Mucosa of gallbladder (tissue), 1 donor: ENCODE results near the gene EID3. TPM values are rescaled to one million over a fixed set of nuclear protein-coding genes. Genes with fewer than 3 reads are reported as not detected.

ENCODE experiments used
- DNase-seq: peaks from one replicate; pipeline ENCODE4 v3.0.0-alpha.2; 2020; ENCODE audit warnings: low spot score
- total RNA-seq: library from RNA; stranded (reverse); gene quantifications from one replicate; pipeline ENCODE4 v1.2.1, GENCODE V29; 2021
- donor health status: DM: no; HTN: no; CAD: no.

EID3 gene
- total RNA-seq, 1 donor from 2014 or later, result 3.9 TPM

DNA sequence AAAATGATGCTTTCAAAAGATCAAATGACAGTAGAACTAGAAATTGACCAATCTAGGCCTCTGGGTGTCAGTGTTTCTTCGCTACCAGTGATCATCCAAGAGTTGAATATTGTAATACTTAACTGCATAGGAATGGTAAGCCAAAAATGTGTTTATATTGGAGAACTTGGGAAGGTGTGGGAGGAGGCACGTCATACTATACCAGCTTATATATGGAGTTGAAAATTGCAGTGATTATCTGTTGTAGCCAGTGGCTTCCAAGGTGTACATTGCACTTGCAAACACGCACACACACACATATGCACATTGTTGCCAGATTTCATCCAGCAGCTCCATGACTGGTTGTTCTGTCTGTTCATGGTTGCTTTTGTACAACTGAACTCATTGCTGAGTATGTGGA is 36.1 kb downstream of the EID3 start:
- no peak for DNase-seq

DNA sequence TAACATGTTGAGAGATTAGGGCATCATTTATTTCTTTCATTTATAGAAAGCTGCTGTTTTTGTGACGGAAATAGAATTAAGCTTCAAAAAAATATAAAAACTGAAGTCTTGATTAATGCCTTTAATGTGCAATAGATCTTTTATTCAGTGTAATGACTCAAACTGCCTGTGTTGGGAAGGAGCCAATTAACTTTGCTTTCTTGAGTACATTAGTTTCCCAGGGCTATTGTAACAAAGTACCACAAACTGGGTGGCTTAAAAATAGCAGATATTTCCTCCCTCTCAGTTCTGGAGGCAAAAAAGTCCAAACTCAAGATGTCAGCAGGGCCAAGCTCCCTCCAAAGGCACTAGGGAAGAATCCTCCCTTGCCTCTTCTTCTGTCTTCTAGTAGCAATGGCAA is 36.6 kb downstream of the EID3 start:
- no peak for DNase-seq

DNA sequence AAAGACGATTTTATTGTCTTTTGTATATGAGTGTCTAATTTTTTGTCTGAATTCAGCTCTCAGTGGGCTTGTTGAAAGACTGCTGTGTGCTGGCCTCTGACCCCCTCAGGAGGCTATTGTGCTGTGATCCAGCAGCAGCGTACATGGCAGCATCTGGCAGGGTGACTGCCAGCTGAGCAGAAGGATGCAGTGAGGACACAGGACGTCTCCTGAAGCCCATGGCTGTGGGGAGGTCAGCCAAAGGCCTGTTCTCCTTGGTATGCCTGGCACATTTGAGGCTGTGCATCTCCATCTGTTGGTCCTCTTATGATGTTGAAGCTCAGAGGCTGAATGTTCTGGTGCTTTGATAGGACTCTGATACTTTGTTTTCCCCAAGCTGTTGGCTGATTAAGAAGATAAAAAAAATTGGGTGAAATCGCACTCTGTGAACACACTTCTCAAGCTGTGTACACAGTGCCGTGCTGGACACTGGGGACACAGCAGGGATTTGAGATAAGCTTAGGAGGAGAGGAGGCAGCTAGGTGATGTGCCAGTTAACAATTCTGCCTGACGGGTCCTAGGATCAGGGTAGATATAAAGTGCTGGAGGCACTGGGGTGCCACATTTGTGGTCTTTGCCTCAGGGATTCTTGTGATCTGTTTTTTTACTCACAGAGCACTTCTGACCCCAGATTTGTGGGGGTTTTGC is 37.5 kb downstream of the EID3 start:
- no peak for DNase-seq

DNA sequence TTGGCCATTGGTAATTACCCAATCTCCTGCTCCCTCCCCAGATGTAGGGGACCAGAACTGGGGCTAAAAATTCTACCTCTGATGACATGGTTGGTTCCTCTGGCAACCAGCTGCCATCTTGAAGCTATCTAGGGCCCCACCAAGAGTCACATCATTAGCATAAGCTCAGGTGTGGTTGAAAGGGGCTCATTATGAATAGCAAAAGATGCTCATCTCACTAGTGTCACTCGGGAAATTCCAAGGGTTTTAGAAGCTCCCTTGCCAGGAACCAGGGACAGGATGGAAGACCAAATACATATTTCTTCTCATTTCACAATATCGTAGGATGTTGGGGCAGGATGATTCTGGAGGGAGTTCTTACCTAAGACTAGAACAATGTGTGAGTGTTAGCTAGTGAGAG is 38.6 kb downstream of the EID3 start:
- DNase-seq, result no peak

DNA sequence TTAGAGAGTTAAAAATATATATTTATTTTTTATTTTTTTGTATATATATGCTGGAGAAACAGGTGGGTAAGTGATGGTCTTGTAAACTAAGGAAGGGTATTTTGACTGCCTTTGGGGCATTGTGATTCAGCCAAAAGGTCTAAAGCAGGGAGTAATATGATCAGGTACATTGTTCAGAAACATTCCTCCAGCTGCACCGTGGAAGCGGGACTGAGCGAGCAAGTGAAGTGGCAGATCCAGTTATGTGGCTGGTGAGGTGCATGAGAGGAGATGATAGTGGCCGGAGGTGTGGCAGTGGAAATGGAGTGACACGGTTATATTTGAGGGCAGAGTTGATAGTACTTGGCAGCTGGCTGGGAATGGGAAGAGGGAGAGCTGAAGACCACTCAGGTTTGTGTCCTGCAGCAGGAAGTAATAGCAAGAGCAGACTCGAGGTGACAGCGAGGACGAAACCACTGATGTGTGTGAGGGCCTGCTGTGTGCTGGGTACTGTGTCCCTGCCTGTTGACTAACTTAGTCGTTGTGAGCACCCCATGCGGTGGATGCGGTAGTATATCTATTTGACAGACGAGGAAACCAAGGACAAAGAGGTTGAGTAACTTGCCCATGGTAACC is 39.2 kb downstream of the EID3 start:
- DNase-seq, result no peak

DNA sequence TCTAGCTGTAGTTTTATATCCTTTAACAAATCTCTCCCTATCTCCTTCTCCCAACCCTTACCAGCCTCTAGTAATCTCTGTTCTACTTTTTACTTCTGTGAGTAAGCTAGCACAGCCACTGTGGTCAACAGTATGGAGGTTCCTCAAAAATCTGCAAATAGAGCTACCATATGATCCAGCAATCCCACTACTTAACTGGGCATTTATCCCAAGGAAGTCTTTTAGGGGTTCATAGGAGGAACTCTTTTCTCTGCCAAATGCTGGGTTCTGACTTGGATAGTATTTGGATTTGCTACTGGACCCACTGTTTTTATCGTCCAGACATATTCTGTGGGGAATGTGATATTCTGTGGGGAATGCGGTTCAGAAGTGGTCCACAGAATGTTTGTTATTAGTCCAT is 41.1 kb downstream of the EID3 start:
- no peak for DNase-seq

DNA sequence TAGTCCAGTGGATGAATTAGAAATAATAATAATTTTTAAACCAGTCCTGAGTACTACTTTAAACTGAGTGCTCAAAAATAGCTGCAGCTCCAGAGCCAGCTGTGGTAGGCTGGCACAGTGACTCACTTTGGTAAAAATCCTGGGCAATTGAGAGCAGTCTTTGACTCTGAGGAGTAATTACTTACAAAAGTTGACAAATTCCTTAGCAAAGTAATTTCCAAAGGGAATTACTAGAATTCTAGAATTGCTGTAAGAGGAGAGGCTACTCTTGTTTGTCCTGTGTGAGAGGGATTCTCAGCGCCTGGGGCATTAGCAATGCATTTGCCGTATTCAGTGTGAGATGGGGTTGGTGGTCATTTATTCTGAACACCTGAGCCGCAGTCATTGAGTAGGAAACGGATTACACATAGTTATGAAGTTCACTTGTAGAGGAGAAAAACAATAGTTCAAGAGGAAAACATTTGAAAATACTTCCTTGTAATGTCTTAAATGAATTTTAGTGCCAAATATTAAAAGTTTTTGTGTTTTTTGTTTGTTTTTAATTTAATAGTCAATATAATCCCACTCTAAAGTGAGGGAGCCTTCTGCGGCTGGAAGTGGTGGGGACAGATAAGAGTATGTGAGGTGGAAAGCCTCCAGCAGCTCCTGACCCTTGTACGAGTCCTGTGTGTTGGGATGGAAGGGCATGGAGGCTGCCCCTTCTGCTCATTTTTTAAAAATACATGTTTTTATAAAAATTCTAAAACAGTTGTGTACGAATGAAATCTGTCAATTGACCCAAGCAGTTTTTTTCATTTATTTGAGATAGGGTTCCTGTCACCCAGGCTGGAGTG is 41.9 kb downstream of the EID3 start:
- DNase-seq, result no peak

DNA sequence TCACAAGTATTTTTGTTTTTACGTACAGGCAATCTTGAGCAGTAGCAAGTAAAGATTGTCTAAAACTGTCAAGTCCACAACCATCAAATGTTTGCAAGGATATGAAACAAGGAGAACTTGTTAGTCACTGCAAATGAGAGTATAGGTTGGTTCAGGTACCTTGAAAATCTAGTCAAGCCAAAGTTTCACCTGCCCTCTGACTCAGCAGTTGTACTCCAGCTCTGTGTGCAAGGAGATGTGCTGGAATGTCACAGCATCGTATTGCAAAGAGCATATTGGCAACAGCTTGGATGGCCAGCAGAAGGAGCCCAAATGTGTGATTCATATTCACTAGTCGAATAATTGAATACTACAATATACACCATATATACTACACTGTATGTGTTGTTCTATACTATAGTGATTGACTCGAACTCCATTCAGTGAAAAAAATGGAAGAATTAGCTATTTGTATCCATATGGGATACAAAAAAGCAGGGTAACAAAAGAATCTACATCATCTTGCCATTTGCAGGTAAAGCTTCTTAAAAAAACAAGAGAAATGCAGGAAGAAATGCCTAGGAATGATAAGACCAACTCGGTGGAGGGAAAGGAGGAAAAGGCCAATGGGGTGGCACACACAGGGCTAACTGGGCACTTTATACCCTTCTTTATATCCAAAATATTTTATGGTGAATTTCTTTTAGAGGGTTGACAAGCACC is 44.0 kb downstream of the EID3 start:
- no peak for DNase-seq

DNA sequence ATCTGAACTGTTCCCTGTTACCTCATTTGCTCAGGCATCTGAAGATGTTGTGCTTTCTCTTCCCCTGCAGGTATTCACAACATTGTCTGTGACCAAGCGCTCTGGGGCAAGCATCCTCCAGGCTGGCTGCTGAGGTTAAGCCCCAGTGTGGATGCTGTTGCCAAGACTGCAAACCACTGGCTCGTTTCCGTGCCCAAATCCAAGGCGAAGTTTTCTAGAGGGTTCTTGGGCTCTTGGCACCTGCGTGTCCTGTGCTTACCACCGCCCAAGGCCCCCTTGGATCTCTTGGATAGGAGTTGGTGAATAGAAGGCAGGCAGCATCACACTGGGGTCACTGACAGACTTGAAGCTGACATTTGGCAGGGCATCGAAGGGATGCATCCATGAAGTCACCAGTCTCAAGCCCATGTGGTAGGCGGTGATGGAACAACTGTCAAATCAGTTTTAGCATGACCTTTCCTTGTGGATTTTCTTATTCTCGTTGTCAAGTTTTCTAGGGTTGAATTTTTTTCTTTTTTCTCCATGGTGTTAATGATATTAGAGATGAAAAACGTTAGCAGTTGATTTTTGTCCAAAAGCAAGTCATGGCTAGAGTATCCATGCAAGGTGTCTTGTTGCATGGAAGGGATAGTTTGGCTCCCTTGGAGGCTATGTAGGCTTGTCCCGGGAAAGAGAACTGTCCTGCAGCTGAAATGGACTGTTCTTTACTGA is 44.9 kb downstream of the EID3 start:
- no peak for DNase-seq

DNA sequence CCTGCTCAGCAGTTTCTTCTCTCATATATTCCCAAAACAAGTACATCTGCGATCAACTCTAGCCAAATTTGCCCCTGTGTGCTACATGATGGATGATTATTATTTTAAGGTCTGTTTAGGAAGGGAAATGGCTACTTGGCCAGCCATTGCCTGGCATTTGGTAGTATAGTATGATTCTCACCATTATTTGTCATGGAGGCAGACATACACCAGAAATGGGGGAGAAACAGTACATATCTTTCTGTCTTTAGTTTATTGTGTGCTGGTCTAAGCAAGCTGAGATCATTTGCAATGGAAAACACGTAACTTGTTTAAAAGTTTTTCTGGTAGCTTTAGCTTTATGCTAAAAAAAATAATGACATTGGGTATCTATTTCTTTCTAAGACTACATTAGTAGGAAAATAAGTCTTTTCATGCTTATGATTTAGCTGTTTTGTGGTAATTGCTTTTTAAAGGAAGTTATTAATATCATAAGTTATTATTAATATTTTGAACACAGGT is 45.5 kb downstream of the EID3 start:
- DNase-seq, result no peak

DNA sequence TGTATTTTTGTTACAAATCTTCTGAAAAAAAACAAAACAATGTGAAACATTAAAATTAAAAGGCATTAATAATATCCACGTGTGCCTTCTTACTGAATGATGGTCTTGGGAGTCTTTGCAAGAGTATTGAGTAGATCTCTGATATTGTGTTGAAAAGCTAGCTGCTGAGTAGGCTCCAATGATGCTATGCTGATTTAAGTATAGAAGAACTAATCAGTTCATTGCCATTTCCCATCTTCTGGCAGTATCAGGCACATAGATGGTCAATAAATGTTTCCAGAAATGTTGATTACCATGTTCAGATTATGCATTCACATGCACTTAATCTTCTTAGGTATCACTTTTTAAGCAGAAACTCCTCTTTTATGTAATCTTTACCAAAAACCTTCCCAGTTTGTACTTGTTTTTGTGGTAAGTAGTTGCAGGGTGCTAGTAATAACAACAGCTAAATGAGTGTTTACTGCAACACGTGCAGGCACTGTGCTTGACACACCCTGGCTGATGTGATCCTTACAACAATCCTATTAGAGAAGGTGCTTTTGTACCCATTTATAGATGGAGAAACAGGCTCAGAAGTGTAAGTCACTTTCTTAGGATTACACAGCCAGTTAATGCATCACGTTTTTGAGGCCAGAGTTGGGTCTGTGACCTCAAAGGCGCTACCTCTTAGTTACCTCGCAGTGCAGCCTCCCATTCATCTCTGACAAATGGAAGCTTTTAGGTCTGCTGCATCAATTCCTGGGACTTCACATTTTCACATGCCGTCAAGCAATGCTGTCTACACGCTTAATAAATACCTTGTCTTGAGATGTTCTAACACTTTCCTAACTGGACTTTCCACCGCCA is 46.9 kb downstream of the EID3 start:
- no peak for DNase-seq

DNA sequence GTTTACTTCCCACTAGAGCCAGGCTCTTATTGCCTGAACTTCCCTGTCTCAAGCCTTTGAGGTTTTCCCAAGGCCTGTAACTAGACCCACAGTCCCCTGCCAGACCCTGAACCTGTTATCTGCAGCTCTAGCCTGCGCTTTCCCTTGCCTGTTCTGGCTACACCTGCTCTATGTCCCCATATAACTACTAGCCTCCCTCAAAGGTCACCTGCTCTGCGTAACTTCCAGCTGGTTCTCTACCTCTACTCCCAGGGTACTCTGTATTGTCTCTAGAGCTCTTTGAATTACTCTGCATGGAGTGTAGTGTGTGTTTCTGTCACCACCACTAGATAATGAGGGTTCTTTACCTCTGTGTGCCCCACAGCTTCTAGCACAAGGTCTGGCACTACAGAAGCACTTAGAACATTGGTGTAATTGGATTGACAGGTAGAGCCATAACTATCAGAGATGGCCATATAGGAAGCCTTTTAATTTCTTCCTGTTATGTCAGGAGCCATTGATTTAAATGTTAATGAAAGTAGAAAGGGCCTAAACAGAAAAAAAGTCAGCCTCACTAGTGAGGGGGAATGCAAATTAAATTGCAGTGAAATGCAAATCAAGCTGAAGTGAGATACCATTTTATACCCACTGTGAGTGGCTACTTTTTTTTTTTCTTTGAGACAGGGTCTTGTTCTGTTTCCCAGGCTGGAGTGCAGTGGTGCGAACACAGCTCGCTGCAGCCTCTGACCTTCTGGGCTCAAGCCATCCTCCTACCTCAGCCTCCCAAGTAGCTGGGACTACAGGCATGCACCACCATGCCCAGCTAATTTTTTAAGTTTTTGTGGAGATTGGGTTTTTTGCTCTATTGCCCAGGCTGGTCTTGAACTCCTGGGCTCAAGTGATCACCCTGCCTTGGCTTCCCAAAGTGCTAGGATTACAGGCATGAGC is 47.8 kb downstream of the EID3 start:
- no peak for DNase-seq

DNA sequence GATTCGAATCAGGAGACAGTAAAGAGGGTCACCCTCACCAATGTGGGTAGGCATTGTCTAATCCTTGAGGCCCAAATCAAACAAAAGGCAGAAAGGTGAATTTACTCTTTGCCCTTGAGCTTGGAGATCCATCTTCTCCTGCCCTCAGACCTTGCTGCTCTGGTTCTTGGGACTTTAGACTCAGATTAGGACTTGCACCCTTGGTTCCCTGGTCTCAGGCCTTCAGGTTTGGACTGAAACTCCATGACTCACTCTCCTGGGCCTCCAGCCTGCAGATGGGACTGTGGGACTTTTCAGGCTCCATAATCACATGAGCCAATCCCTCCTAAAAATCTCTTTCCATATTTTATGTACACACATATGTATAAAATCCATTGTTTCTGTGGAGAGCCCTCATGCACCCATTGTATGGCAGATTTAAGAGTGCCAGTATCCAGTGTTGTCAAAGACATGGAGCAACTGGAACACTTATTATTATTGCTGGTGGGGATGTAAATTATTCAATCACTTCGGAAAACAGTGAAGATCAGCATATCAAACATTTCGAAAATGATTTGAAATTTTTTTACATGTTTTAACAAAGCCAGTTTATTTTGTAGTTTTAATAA is 48.7 kb downstream of the EID3 start:
- DNase-seq, result no peak

DNA sequence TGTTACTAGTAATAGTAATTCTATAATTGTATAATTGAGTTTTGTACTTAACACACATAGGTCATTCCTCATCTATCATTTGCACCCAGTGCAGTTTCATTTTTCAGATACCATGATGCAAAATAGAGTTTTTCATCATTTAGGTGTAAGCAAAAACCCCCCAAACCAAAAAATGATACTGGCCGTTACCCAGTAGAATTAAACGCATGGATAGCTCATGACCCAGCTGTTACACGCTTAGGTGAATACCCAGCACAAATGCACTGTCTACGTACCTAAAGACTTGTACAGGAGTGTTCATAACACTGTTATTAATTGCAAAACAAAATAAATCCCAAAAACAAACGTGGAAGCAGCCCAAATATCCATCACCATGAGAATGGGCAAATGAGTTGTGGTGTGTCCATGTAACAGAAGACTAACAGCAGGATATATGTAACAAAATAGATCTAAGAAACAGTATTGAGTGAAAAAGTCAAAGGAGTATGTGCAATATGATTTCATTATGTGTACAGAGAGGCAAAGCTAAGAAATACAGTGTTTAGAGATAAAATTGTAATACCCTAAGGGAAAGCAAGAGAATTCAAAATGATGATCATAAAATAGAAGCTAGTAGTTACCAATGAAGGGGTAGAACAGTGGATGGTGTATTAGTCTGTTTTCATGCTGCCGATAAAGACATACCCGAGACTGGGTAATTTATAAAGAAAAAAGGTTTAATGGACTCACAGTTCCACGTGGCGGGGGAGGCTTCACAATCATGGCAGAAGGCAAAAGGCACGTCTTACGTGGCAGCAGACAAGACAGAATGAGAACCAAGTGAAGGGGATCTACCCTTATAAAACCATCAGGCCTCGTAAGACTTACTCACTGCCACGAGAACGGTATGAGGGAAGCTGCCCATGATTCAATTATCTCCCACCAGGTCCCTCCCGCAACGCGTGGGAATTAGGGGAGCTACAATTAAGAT is 49.8 kb downstream of the EID3 start:
- DNase-seq, result no peak

DNA sequence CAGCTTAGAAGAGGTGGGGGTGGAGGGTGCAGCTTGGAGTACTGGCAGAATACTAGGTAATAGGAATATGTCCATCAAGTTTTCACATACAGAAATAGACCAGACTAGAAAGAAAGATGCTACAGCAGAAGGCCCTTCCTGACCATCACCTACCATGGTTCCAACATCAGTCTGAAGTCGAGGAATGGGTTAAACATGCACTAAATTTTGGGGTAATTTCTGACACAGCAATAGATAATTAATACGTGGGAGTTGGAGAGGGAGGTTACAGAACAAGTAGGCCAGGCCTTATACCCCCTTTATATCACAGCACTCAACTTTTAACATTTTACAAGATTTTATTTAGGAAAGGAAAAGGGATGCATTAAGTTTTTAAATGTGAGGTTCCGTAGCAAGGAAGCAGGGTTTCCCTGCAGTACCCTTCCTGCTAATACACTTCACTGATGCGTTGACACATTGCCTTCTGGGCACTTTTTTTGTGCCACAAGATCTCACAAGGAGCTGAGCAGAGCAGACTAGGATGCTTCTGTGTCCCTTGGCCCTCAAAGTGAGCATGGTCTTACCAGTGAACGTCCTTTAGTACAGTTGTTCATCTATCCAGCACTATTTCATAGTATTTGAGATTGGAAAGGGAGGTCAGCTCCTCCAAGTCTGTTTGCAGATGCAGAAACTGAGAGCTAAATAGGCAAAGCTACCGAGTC is 50.8 kb downstream of the EID3 start:
- no peak for DNase-seq
